Measurements from ENCODE around the gene DNM3. TPM values are rescaled to one million over a fixed set of nuclear protein-coding genes. Genes with fewer than 3 reads are reported as not detected.

Gene DNM3
- total and polyA plus RNA-seq, 4 donors, result 2.1 to 16.3 (median 5.6) TPM

GRCh38 chr1:171949316-171949715 is 108.0 kb downstream of the DNM3 start:
- Histone ChIP-seq H3K4me1 (ENCODE audit: control insufficient read depth in 5 of 5, insufficient read depth in 5 of 5, low read length in 5 of 5) (no peaks in the 10 kb centered on the region), H3K36me3 (ENCODE audit: control insufficient read depth in 4 of 4, insufficient read depth in 4 of 4, low read length in 4 of 4) (no peaks in the 10 kb centered on the region), H3K27ac (ENCODE audit: low read depth in 1 of 2, low read length in 1 of 2) (no peak overlapping the region), H3K27me3 (ENCODE audit: control insufficient read depth in 3 of 3, insufficient read depth in 3 of 3, low read length in 2 of 3) (no peaks in the 10 kb centered on the region), H3K9me3 (ENCODE audit: control insufficient read depth in 4 of 4, insufficient read depth in 3 of 4, low read length in 3 of 4) (peaks cover 0 to 2% (median 0%) of the 10 kb centered on the region in 4 donors), H3K9ac (ENCODE audit: insufficient read depth in 1 of 2, low read length in 2 of 2) (no peak overlapping the region), H3K4me3 (no peak overlapping the region)
- ATAC-seq (ENCODE audit: insufficient read depth, low FRiP score) (no peak), DNase-seq (no peak)
- 96 to 98% methylated on average over 2 of the region's 2 CpGs for WGBS, 2 donors
- TF ChIP-seq CTCF (IDR thresholded peaks at IDR 0.05; ENCODE audit: control extremely low read depth, extremely low read depth), result no peak

DNA sequence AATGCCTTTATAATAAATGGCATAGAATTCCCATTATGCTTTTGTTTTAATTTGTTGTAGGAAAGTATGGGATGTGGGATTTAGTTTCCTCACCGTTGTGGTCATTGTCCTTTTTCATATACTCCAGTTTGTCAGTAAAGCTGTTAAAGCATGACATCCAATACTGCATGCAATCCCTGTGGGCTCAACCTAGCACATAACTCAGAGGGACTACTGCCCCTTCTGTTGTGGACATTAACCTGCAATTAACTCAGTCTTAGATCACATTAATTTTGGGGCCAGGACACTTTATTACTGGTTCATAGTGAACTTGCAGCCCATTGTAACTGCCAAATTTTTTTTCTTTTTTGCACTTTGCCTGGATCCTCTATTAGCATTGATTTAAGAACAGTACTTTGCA is 112.5 kb downstream of the DNM3 start:
- peaks cover 0 to 2% (median 0%) of the 10 kb centered on the region in 4 donors for H3K9me3 ChIP-seq (ENCODE audit: control insufficient read depth in 4 of 4, insufficient read depth in 3 of 4, low read length in 3 of 4)
- ATAC-seq (ENCODE audit: insufficient read depth, low FRiP score) (no peak), DNase-seq (no peak)
- no peak for TF ChIP-seq CTCF (IDR thresholded peaks at IDR 0.05; ENCODE audit: control extremely low read depth, extremely low read depth)
- H3K27me3 ChIP-seq (ENCODE audit: control insufficient read depth in 3 of 3, insufficient read depth in 3 of 3, low read length in 2 of 3), result no peaks in the 10 kb centered on the region
- H3K4me1 ChIP-seq (ENCODE audit: control insufficient read depth in 5 of 5, insufficient read depth in 5 of 5, low read length in 5 of 5), result no peaks in the 10 kb centered on the region
- 66 to 72% methylated on average over 1 of the region's 1 CpG for WGBS, 2 donors
- no peak overlapping the region for H3K9ac ChIP-seq (ENCODE audit: insufficient read depth in 1 of 2, low read length in 2 of 2)
- H3K27ac ChIP-seq (ENCODE audit: low read depth in 1 of 2, low read length in 1 of 2), result no peak overlapping the region
- no peaks in the 10 kb centered on the region for H3K36me3 ChIP-seq (ENCODE audit: control insufficient read depth in 4 of 4, insufficient read depth in 4 of 4, low read length in 4 of 4)
- no peak overlapping the region for H3K4me3 ChIP-seq

- no peak overlapping the region for H3K9ac ChIP-seq (ENCODE audit: insufficient read depth in 1 of 2, low read length in 2 of 2)
- no peaks in the 10 kb centered on the region for H3K4me1 ChIP-seq (ENCODE audit: control insufficient read depth in 5 of 5, insufficient read depth in 5 of 5, low read length in 5 of 5)
- no peaks in the 10 kb centered on the region for H3K27me3 ChIP-seq (ENCODE audit: control insufficient read depth in 3 of 3, insufficient read depth in 3 of 3, low read length in 2 of 3)
- peaks cover 0 to 2% (median 0%) of the 10 kb centered on the region in 4 donors for H3K9me3 ChIP-seq (ENCODE audit: control insufficient read depth in 4 of 4, insufficient read depth in 3 of 4, low read length in 3 of 4)
- H3K36me3 ChIP-seq (ENCODE audit: control insufficient read depth in 4 of 4, insufficient read depth in 4 of 4, low read length in 4 of 4), result no peaks in the 10 kb centered on the region
- TF ChIP-seq CTCF (IDR thresholded peaks at IDR 0.05; ENCODE audit: control extremely low read depth, extremely low read depth), result no peak
- no peak overlapping the region for H3K27ac ChIP-seq (ENCODE audit: low read depth in 1 of 2, low read length in 1 of 2)
- WGBS, 2 donors, result 63 to 80% methylated on average over 4 of the region's 4 CpGs
- ATAC-seq (ENCODE audit: insufficient read depth, low FRiP score), result no peak
- no peak overlapping the region for H3K4me3 ChIP-seq
- no peak for DNase-seq
These were observed 113.1 kb downstream of the DNM3 start for GRCh38 chr1:171954361-171954760.

GRCh38 chr1:171961861-171962260 is 120.6 kb downstream of the DNM3 start:
- no peaks in the 10 kb centered on the region for H3K9me3 ChIP-seq (ENCODE audit: control insufficient read depth in 4 of 4, insufficient read depth in 3 of 4, low read length in 3 of 4)
- H3K36me3 ChIP-seq (ENCODE audit: control insufficient read depth in 4 of 4, insufficient read depth in 4 of 4, low read length in 4 of 4), result peaks cover 0 to 1% (median 0%) of the 10 kb centered on the region in 4 donors
- no peak for TF ChIP-seq CTCF (IDR thresholded peaks at IDR 0.05; ENCODE audit: control extremely low read depth, extremely low read depth)
- H3K4me1 ChIP-seq (ENCODE audit: control insufficient read depth in 5 of 5, insufficient read depth in 5 of 5, low read length in 5 of 5), result peaks cover 0 to 4% (median 0%) of the 10 kb centered on the region in 5 donors
- 98% methylated on average over 1 of the region's 1 CpG for WGBS, 2 donors
- ATAC-seq (ENCODE audit: insufficient read depth, low FRiP score) (no peak), DNase-seq (no peak)
- H3K27ac ChIP-seq (ENCODE audit: low read depth in 1 of 2, low read length in 1 of 2), result no peak overlapping the region
- H3K27me3 ChIP-seq (ENCODE audit: control insufficient read depth in 3 of 3, insufficient read depth in 3 of 3, low read length in 2 of 3), result no peaks in the 10 kb centered on the region
- no peak overlapping the region for H3K4me3 ChIP-seq
- H3K9ac ChIP-seq (ENCODE audit: insufficient read depth in 1 of 2, low read length in 2 of 2), result no peak overlapping the region

All from lung (tissue), 12 donors.